IMR-90 (cell line): ENCODE measurements around the gene RPTOR. TPM values are rescaled to one million over a fixed set of nuclear protein-coding genes. Genes with fewer than 3 reads are reported as not detected.

Source experiments
- ATAC-seq: fragments of 200-7000 bp; cut with Tn5 transposase; 2 replicates; pipeline ENCODE4 v1.9.1; 2020; ENCODE audit warnings: low read depth, mild to moderate bottlenecking, moderate library complexity
- BruUV-seq: library from RNA; stranded (reverse); fragments of 400-500 nt; replicated peaks from 2 replicates; lab custom pipeline; 2021; lab: Mats Ljungman, UMichigan
- CTCF ChIA-PET: fragments of 300-600 bp; formaldehyde crosslinking; extraction: SDS; loops from one replicate; lab custom pipeline; 2021; ENCODE audit warnings: antibody characterized with exemption; lab: Yijun Ruan, JAX
- POLR2A ChIA-PET: fragments of 300-600 bp; sonication (Branson Sonifier 250); formaldehyde crosslinking; loops from one replicate; lab custom pipeline; 2022; ENCODE audit warnings: antibody characterized with exemption; ENCODE audit not compliant: unreplicated experiment; lab: Charles Lee
- DNase-seq: peaks from one replicate; pipeline ENCODE4 v3.0.0; 2013
- H2AFZ ChIP-seq: replicated peaks from 2 replicates; pipeline ENCODE3; 2013; ENCODE audit warnings: low read length, mild to moderate bottlenecking; ENCODE audit not compliant: poor library complexity
- H2AK5ac ChIP-seq: 2 replicates; pipeline ENCODE4 v1.6.1; 2013; ENCODE audit warnings: low read depth, low read length, inconsistent platforms
- H2AK9ac ChIP-seq: replicated peaks from 2 replicates; pipeline ENCODE3; 2013; ENCODE audit warnings: mild to moderate bottlenecking, low read depth, low read length, moderate library complexity; ENCODE audit not compliant: poor library complexity
- H2BK120ac ChIP-seq: 2 replicates; pipeline ENCODE4 v1.6.1; 2013; ENCODE audit warnings: low read depth, low read length, inconsistent platforms
- H2BK15ac ChIP-seq: 3 replicates; pipeline ENCODE4 v1.6.1; 2013; ENCODE audit warnings: low read depth, low read length, inconsistent platforms
- H2BK20ac ChIP-seq: 2 replicates; pipeline ENCODE4 v1.6.1; 2013; ENCODE audit warnings: low read depth, mild to moderate bottlenecking, inconsistent platforms, low read length, moderate library complexity
- H2BK5ac ChIP-seq: 2 replicates; pipeline ENCODE4 v1.6.1; 2013; ENCODE audit warnings: mild to moderate bottlenecking, low read depth, low read length, inconsistent platforms; ENCODE audit not compliant: poor library complexity, severe bottlenecking
- H3K14ac ChIP-seq: replicated peaks from 2 replicates; pipeline ENCODE4 v1.6.1; 2013; ENCODE audit warnings: low read depth, low read length, inconsistent platforms
- H3K18ac ChIP-seq: 2 replicates; pipeline ENCODE4 v1.6.1; 2013; ENCODE audit warnings: low read depth, low read length, control low read depth
- H3K23ac ChIP-seq: 2 replicates; pipeline ENCODE4 v1.6.1; 2013; ENCODE audit warnings: low read depth, low read length, inconsistent platforms
- H3K27ac ChIP-seq: 2 replicates; pipeline ENCODE4 v1.5.1; 2013; ENCODE audit warnings: mild to moderate bottlenecking, control low read depth, low read length; ENCODE audit not compliant: insufficient read depth
- H3K27me3 ChIP-seq: 2 replicates; pipeline ENCODE4 v1.6.1; 2013; ENCODE audit warnings: low read length; ENCODE audit not compliant: control insufficient read depth, insufficient read depth
- H3K36me3 ChIP-seq: 2 replicates; pipeline ENCODE4 v1.6.1; 2013; ENCODE audit warnings: low read length, mixed read lengths; ENCODE audit not compliant: control insufficient read depth, insufficient read depth
- H3K4ac ChIP-seq: 2 replicates; pipeline ENCODE4 v1.6.1; 2013; ENCODE audit warnings: low read depth, low read length, inconsistent platforms
- H3K4me1 ChIP-seq: 2 replicates; pipeline ENCODE4 v1.6.1; 2013; ENCODE audit warnings: low read length, mixed read lengths; ENCODE audit not compliant: control insufficient read depth, insufficient read depth
- H3K4me2 ChIP-seq: 2 replicates; pipeline ENCODE4 v1.6.1; 2013; ENCODE audit warnings: low read depth, mild to moderate bottlenecking, control low read depth, low read length, moderate library complexity
- H3K4me3 ChIP-seq: 2 replicates; pipeline ENCODE4 v1.5.1; 2013; ENCODE audit warnings: low read depth, mild to moderate bottlenecking, control low read depth, low read length, moderate library complexity; ENCODE audit not compliant: insufficient read depth
- H3K56ac ChIP-seq: 2 replicates; pipeline ENCODE4 v1.6.1; 2013; ENCODE audit warnings: low read length, inconsistent platforms; ENCODE audit not compliant: insufficient read depth; ENCODE audit errors: extremely low read depth
- H3K79me1 ChIP-seq, 2 experiments: 2 replicates each; pipeline ENCODE4 v1.6.1; 2013; ENCODE audit warnings: low read length in 2 of 2, inconsistent platforms in 1 of 2, low read depth in 1 of 2
- H3K9ac ChIP-seq: 2 replicates; pipeline ENCODE4 v1.6.1; 2013; ENCODE audit warnings: low read depth, low read length, control low read depth
- H3K9me1 ChIP-seq: 2 replicates; pipeline ENCODE4 v1.6.1; 2013; ENCODE audit warnings: low read length, inconsistent platforms; ENCODE audit not compliant: insufficient read depth
- H3K9me3 ChIP-seq: 2 replicates; pipeline ENCODE4 v1.6.1; 2013; ENCODE audit warnings: low read length; ENCODE audit not compliant: control insufficient read depth, insufficient read depth
- H4K20me1 ChIP-seq: 2 replicates; pipeline ENCODE4 v1.6.1; 2013; ENCODE audit warnings: low read length, inconsistent platforms; ENCODE audit not compliant: insufficient read depth
- H4K5ac ChIP-seq: 2 replicates; pipeline ENCODE4 v1.6.1; 2013; ENCODE audit warnings: mild to moderate bottlenecking, low read depth, low read length, control low read depth
- H4K8ac ChIP-seq, 2 experiments: 2 replicates each; pipeline ENCODE4 v1.6.1; 2013; ENCODE audit warnings: low read depth in 2 of 2, low read length in 2 of 2, control low read depth in 1 of 2, inconsistent platforms in 1 of 2
- H4K91ac ChIP-seq: 2 replicates; pipeline ENCODE4 v1.6.1; 2013; ENCODE audit warnings: low read depth, low read length, inconsistent platforms; ENCODE audit not compliant: insufficient read depth
- BHLHE40 ChIP-seq: fragments of 150-350 bp; IDR thresholded peaks from 2 replicates; pipeline ENCODE4 v1.6.1; 2016; ENCODE audit warnings: mild to moderate bottlenecking, low read depth, low read length
- CEBPB ChIP-seq: IDR thresholded peaks from 2 replicates; pipeline ENCODE4 v1.6.1; 2012; ENCODE audit warnings: low read depth, low read length, improper control_type of control experiment
- CHD1 ChIP-seq: IDR thresholded peaks from 2 replicates; pipeline ENCODE4 v1.6.1; 2012; ENCODE audit warnings: low read depth, low read length, improper control_type of control experiment
- FOS ChIP-seq: fragments of 150-350 bp; IDR thresholded peaks from 2 replicates; pipeline ENCODE4 v1.6.1; 2016; ENCODE audit warnings: low read depth, low read length
- MAZ ChIP-seq: IDR thresholded peaks from 2 replicates; pipeline ENCODE4 v1.6.1; 2012; ENCODE audit warnings: low read depth, mild to moderate bottlenecking, low read length, improper control_type of control experiment, moderate library complexity, borderline replicate concordance
- MXI1 ChIP-seq: IDR thresholded peaks from 2 replicates; pipeline ENCODE4 v1.6.1; 2012; ENCODE audit warnings: low read depth, mild to moderate bottlenecking, low read length, moderate library complexity, borderline replicate concordance
- NFE2L2 ChIP-seq: fragments of 150-350 bp; IDR thresholded peaks from 2 replicates; pipeline ENCODE4 v1.6.1; 2016; ENCODE audit warnings: low read depth, mild to moderate bottlenecking, low read length
- POLR2A ChIP-seq: IDR thresholded peaks from 2 replicates; pipeline ENCODE4 v1.6.1; 2012; ENCODE audit warnings: mild to moderate bottlenecking, low read depth, low read length
- RAD21 ChIP-seq: IDR thresholded peaks from 2 replicates; pipeline ENCODE4 v1.6.1; 2012; ENCODE audit warnings: low read length, improper control_type of control experiment
- RCOR1 ChIP-seq: IDR thresholded peaks from 2 replicates; pipeline ENCODE4 v1.6.1; 2012; ENCODE audit warnings: mild to moderate bottlenecking, low read length, improper control_type of control experiment; ENCODE audit not compliant: insufficient replicate concordance
- RFX5 ChIP-seq: IDR thresholded peaks from 2 replicates; pipeline ENCODE4 v1.8.0; 2012; ENCODE audit warnings: low read depth, mild to moderate bottlenecking, low read length, moderate library complexity
- SMC3 ChIP-seq: fragments of 150-350 bp; IDR thresholded peaks from 2 replicates; pipeline ENCODE4 v1.6.1; 2016; ENCODE audit warnings: low read depth, mild to moderate bottlenecking, antibody characterized with exemption, low read length, moderate library complexity
- WGBS, 2 experiments: methylation state at CpG; one replicate each; pipeline versions ENCODE4 v1.1.5 to v1.1.7; 2013; ENCODE audit warnings: missing lambda C conversion rate in 2 of 2; ENCODE audit not compliant: insufficient read length in 1 of 2; ENCODE audit errors: extremely low coverage in 2 of 2; 5-methylcytosine and 5-hydroxymethylcytosine counted together
- dilution Hi-C: fragments of 300-500 bp; cut with HindIII; formaldehyde crosslinking; loops from one replicate; pipeline ENCODE4 v1.14.3; 2018; ENCODE audit warnings: low sequenced_read_pairs; ENCODE audit not compliant: unreplicated experiment
- in situ Hi-C: fragments of 300-500 bp; cut with MboI; formaldehyde crosslinking; loops from 3 replicates; pipeline ENCODE4 v1.14.3; 2019; ENCODE audit warnings: low sequenced_read_pairs, inconsistent platforms, mixed read lengths
- intact Hi-C: fragments of 100-400 bp; cut with micrococcal nuclease; formaldehyde crosslinking; loops from 2 replicates; pipeline ENCODE4 v1.10.0; 2022
- polyA plus RNA-seq, 3 experiments: library from polyadenylated mRNA; depleted of rRNA; stranded (reverse); fragments of >200 nt; gene quantifications; 2 replicates each; pipeline ENCODE4 v1.2.3, GENCODE V29; 2012; ENCODE audit warnings: low replicate concordance in 1 of 3
- total RNA-seq: library from RNA; depleted of rRNA; stranded (reverse); fragments of >200 nt; gene quantifications from 2 replicates; pipeline ENCODE4 v1.2.3, GENCODE V29; 2012
- TF ChIP-seq, protein P1 (sequence below): fragments of 150-350 bp; IDR thresholded peaks from 2 replicates; pipeline ENCODE4 v1.6.1; 2017; ENCODE audit warnings: mild to moderate bottlenecking, antibody characterized with exemption, low read length, low read depth
- TF ChIP-seq, protein P2 (sequence below): conservative IDR thresholded peaks from 2 replicates; pipeline ENCODE4 v1.5.1; 2012; ENCODE audit warnings: mild to moderate bottlenecking, low read depth, low read length, improper control_type of control experiment

The RPTOR gene
- total and polyA plus RNA-seq, 2 of the 4 experiments (the other 2 are of a cell fraction), result 10.8 to 14.7 TPM

DNA sequence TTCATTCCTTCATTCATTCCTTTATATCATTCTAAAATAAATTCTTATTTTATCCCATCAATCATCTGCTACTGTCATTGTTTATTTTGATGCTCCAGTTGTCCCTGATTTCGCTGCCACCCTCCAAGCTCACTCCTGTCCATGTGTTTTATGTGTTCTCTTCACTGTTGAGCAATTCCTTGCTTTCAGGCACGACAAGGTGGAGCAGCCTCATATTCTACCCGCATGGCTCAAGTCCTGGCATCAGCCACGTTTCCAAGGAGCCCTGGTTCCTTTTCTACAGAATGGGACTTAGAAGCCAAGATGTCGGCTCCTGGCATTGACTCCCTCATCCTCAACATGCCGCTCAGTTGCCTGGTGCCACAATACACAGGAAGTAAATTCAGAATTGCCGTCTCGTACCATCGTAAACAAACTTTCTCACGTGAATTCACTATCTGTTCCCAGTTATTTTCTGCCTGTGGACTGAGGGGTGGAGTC, 139.0 kb downstream of the RPTOR start:
- Histone ChIP-seq H2BK15ac (no peak overlapping the region), H3K4me3 (no peak overlapping the region), H3K9me1 (peaks cover 13% of the 10 kb centered on the region), H4K8ac (no peak overlapping the region), H3K4me2 (no peak overlapping the region), H3K18ac (no peak overlapping the region), H2AK9ac (no peak overlapping the region), H2BK20ac (no peak overlapping the region), H2BK5ac (no peak overlapping the region), H3K9ac (no peak overlapping the region), H4K91ac (no peak overlapping the region), H3K79me1 (peaks cover 33 to 85% of the 10 kb centered on the region in 2 experiments), H4K20me1 (no peaks in the 10 kb centered on the region), H3K4ac (no peak overlapping the region), H3K14ac (no peak overlapping the region), H2AFZ (no peak overlapping the region), H3K27me3 (no peaks in the 10 kb centered on the region), H3K27ac (no peak overlapping the region), H3K23ac (no peak overlapping the region), H3K9me3 (no peaks in the 10 kb centered on the region), H3K36me3 (peaks cover 7% of the 10 kb centered on the region), H2BK120ac (no peak overlapping the region), H4K5ac (no peak overlapping the region), H3K56ac (no peak overlapping the region), H2AK5ac (no peak overlapping the region; the same call in 1 of the 2 replicates), H3K4me1 (peaks cover 8% of the 10 kb centered on the region)
- no peak for DNase-seq
- intact Hi-C loops, result no loop called here
- POLR2A ChIA-PET, result no interaction called here
- in situ Hi-C loops, result no loop called here
- dilution Hi-C loops, result no loop called here
- CTCF ChIA-PET, result no interaction called here
- BruUV-seq, result no TSS peak
- ATAC-seq, result no peak
- TF ChIP-seq CHD1 (no peak), MXI1 (no peak), NFE2L2 (no peak), SMC3 (no peak), MAZ (no peak), POLR2A (no peak), RAD21 (no peak), RFX5 (no peak), CEBPB (no peak), RCOR1 (no peak), FOS (no peak), BHLHE40 (no peak)
- TF ChIP-seq, protein P1, sequence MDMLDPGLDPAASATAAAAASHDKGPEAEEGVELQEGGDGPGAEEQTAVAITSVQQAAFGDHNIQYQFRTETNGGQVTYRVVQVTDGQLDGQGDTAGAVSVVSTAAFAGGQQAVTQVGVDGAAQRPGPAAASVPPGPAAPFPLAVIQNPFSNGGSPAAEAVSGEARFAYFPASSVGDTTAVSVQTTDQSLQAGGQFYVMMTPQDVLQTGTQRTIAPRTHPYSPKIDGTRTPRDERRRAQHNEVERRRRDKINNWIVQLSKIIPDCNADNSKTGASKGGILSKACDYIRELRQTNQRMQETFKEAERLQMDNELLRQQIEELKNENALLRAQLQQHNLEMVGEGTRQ, result no peak
- TF ChIP-seq, protein P2, sequence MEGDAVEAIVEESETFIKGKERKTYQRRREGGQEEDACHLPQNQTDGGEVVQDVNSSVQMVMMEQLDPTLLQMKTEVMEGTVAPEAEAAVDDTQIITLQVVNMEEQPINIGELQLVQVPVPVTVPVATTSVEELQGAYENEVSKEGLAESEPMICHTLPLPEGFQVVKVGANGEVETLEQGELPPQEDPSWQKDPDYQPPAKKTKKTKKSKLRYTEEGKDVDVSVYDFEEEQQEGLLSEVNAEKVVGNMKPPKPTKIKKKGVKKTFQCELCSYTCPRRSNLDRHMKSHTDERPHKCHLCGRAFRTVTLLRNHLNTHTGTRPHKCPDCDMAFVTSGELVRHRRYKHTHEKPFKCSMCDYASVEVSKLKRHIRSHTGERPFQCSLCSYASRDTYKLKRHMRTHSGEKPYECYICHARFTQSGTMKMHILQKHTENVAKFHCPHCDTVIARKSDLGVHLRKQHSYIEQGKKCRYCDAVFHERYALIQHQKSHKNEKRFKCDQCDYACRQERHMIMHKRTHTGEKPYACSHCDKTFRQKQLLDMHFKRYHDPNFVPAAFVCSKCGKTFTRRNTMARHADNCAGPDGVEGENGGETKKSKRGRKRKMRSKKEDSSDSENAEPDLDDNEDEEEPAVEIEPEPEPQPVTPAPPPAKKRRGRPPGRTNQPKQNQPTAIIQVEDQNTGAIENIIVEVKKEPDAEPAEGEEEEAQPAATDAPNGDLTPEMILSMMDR, result no peak
- 96% methylated on average over 5 of the region's 10 CpGs; no CpG with 5 or more reads in 1 of the 2 experiments for WGBS, 2 experiments
